K562 (cell line): ENCODE measurements around the gene CDIPT. TPM values are rescaled to one million over a fixed set of nuclear protein-coding genes. Genes with fewer than 3 reads are reported as not detected.
A peak's percentile ranks its signal among the peaks of the same experiment; 100 is the strongest.

ENCODE experiments used
- ARNT ChIP-seq, 2 experiments: fragments of 450-650 bp; IDR thresholded peaks; 2 replicates each; pipeline ENCODE4 v1.6.1; 2016; ENCODE audit warnings: mild to moderate bottlenecking in 1 of 2
- ASH1L ChIP-seq: fragments of 450-650 bp; IDR thresholded peaks from 2 replicates; pipeline ENCODE4 v1.6.1; 2018; ENCODE audit warnings: borderline replicate concordance, mild to moderate bottlenecking, low read depth; ENCODE audit not compliant: partially characterized antibody
- ATF7 ChIP-seq: fragments of 450-650 bp; IDR thresholded peaks from 2 replicates; pipeline ENCODE4 v1.7.1; 2014; ENCODE audit warnings: mild to moderate bottlenecking, moderate library complexity
- CBX2 ChIP-seq: fragments of 200-600 bp; sonication (generic); IDR thresholded peaks from one replicate; pipeline ENCODE4 v1.6.1; 2012; ENCODE audit warnings: mild to moderate bottlenecking, low read length, inconsistent platforms; ENCODE audit not compliant: insufficient read depth, poor library complexity, severe bottlenecking
- CEBPB ChIP-seq: fragments of 450-650 bp; IDR thresholded peaks from 2 replicates; pipeline ENCODE4 v1.6.1; 2016; ENCODE audit warnings: missing genetic modification characterization, missing compliant biosample characterization
- CXXC5 ChIP-seq: fragments of 250-450 bp; sonication (Bioruptor Pico); IDR thresholded peaks from 2 replicates; pipeline ENCODE4 v1.8.0; 2022; ENCODE audit warnings: inconsistent platforms, mild to moderate bottlenecking, moderate library complexity
- FOXA1 ChIP-seq: fragments of 450-650 bp; IDR thresholded peaks from 2 replicates; pipeline ENCODE4 v1.6.1; 2016; ENCODE audit warnings: mild to moderate bottlenecking, borderline replicate concordance
- HNRNPL ChIP-seq: fragments of 200-400 bp; formaldehyde crosslinking; IDR thresholded peaks from 2 replicates; pipeline ENCODE4 v1.6.1; 2017; ENCODE audit warnings: low read depth, mild to moderate bottlenecking, low read length
- NFATC3 ChIP-seq: fragments of 450-650 bp; IDR thresholded peaks from 2 replicates; pipeline ENCODE4 v1.6.1; 2017; ENCODE audit warnings: mild to moderate bottlenecking
- NR2C1 ChIP-seq, 2 experiments: fragments of 450-650 bp; IDR thresholded peaks; 2 replicates each; pipeline ENCODE4 v1.6.1; 2017; ENCODE audit warnings: mild to moderate bottlenecking in 2 of 2, antibody characterized with exemption in 1 of 2, inconsistent platforms in 1 of 2, missing compliant biosample characterization in 1 of 2, missing genetic modification characterization in 1 of 2
- PTRF ChIP-seq: fragments of 450-650 bp; IDR thresholded peaks from 2 replicates; pipeline ENCODE4 v1.6.1; 2016; ENCODE audit warnings: mild to moderate bottlenecking, missing genetic modification characterization, missing compliant biosample characterization
- SOX6 ChIP-seq: fragments of 450-650 bp; IDR thresholded peaks from 2 replicates; pipeline ENCODE4 v1.6.1; 2014; ENCODE audit warnings: mild to moderate bottlenecking
- TCF3 ChIP-seq: sonication (generic); formaldehyde crosslinking; IDR thresholded peaks from 2 replicates; pipeline ENCODE4 v1.4.0; 2020; ENCODE audit warnings: mild to moderate bottlenecking, missing genetic modification reagents
- ZNF134 ChIP-seq: fragments of 250-450 bp; sonication (Bioruptor Pico); conservative IDR thresholded peaks from 2 replicates; pipeline ENCODE4 v1.4.0; 2020
- ZNF174 ChIP-seq: fragments of 250-450 bp; sonication (Bioruptor Pico); IDR thresholded peaks from 2 replicates; pipeline ENCODE4 v1.4.0; 2020; ENCODE audit warnings: mild to moderate bottlenecking
- ZNF197 ChIP-seq: fragments of 200-800 bp; sonication (Bioruptor generic); IDR thresholded peaks from 2 replicates; pipeline ENCODE4 v1.6.1; 2016; ENCODE audit warnings: low read depth, missing genetic modification characterization, missing compliant biosample characterization
- ZNF766 ChIP-seq: fragments of 200-800 bp; sonication (Bioruptor generic); conservative IDR thresholded peaks from 2 replicates; pipeline ENCODE4 v1.6.1; 2016; ENCODE audit warnings: missing genetic modification characterization, missing compliant biosample characterization
- polyA plus RNA-seq, 8 experiments: library from polyadenylated mRNA; depleted of rRNA in 4 of 8; stranded (reverse) in 5 of 8; unstranded in 3 of 8; fragments of >200 nt; fragmentation: Nextera tagmentation in 2 of 8; fragmentation: Illumina TruSeq in 1 of 8; extraction: Ambion mirVana in 2 of 8; extraction: Trizol in 1 of 8; gene quantifications; 2 replicates each; pipeline versions ENCODE4 v1.2.1 to v1.2.3, GENCODE V29; 2011 to 2014; ENCODE audit warnings: inconsistent platforms in 1 of 8, missing spikeins in 1 of 8
- total RNA-seq, 7 experiments: library from RNA; depleted of rRNA in 6 of 7; stranded (reverse); fragments of >200 nt in 6 of 7; fragmentation: Illumina TruSeq in 2 of 7; extraction: Trizol in 2 of 7; gene quantifications; 2 replicates each; pipeline versions ENCODE4 v1.2.1 to v1.2.3, GENCODE V29; 2011 to 2021; ENCODE audit warnings: low replicate concordance in 1 of 7
- TF ChIP-seq, protein P1 (sequence below): fragments of 200-800 bp; sonication (Bioruptor generic); IDR thresholded peaks from 2 replicates; pipeline ENCODE4 v1.6.1; 2017; ENCODE audit warnings: missing genetic modification characterization, missing compliant biosample characterization
- TF ChIP-seq, protein P2 (sequence below): fragments of 250-450 bp; sonication (Bioruptor Pico); IDR thresholded peaks from 2 replicates; pipeline ENCODE4 v1.4.0; 2020; ENCODE audit warnings: mild to moderate bottlenecking
- TF ChIP-seq, protein P3 (sequence below): fragments of 250-450 bp; sonication (Bioruptor Pico); IDR thresholded peaks from 2 replicates; pipeline ENCODE4 v1.4.0; 2020

The CDIPT gene
- total and polyA plus RNA-seq, 9 of the 15 experiments (the other 6 are each of a cell fraction or from before 2014, with no cell fraction given), result 1.3 to 37.0 (median 23.0) TPM

DNA sequence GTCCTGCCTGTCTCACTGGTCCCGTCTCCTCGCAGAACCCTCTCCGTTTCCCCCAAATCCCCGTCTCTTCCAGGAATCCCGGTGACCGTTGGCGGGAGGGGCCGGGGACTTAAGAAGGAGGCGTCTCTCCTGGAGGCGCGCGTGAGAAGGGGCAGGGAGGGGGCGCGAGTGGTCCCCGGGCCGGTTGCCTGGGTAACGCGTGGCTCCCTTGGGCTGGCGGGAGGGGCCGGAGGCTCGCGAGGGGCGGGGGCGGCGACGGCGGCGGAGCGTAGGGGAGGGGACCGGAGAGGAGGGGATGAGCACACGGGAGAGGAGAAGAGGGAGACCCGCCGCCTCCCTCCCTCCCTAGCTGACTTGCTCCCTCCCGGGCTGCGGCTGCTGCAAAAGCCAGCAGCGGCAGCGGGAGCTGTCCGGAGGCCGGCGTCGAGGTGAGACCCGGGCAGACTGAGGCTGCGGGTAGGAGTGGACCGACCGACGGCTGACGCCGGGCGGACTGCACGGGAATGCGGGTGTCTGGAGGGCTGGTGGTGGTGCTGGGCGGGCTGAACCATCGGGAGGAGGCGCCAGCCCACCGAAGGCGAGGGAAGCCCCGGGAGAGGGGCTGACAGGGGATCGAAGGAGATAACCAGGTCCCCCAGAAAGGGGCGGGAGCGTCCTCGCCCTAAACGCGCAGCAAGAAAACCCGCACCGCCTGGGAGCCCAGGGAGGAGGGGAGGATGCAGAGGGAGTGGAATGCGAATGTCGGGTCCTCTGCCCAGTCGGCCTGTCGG, 50.9 kb downstream of the CDIPT start, which contains the start of gene PRRT2 (continued):
- TF ChIP-seq, protein P1, sequence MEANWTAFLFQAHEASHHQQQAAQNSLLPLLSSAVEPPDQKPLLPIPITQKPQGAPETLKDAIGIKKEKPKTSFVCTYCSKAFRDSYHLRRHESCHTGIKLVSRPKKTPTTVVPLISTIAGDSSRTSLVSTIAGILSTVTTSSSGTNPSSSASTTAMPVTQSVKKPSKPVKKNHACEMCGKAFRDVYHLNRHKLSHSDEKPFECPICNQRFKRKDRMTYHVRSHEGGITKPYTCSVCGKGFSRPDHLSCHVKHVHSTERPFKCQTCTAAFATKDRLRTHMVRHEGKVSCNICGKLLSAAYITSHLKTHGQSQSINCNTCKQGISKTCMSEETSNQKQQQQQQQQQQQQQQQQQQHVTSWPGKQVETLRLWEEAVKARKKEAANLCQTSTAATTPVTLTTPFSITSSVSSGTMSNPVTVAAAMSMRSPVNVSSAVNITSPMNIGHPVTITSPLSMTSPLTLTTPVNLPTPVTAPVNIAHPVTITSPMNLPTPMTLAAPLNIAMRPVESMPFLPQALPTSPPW (CRISPR knock-in tag), result peak; percentile 41; the same call in 1 of the 2 replicates
- TF ChIP-seq ARNT (IDR thresholded peaks at IDR 0.05) (no peak), PTRF (tag) (no peak), ZNF134 (CRISPR knock-in tag) (no peak), CEBPB (no peak), SOX6 (no peak), CBX2 (no peak), CXXC5 (peak; percentile 33), ZNF174 (CRISPR knock-in tag) (no peak), FOXA1 (no peak), NR2C1 (IDR thresholded peaks at IDR 0.05) (no peak), NR2C1 (tag; IDR thresholded peaks at IDR 0.05) (no peak), NFATC3 (no peak), ZNF766 (CRISPR knock-in tag) (no peak), ATF7 (no peak), TCF3 (CRISPR knock-in tag) (no peak), HNRNPL (no peak), ZNF197 (CRISPR knock-in tag) (no peak), ASH1L (no peak)
- TF ChIP-seq, protein P2, sequence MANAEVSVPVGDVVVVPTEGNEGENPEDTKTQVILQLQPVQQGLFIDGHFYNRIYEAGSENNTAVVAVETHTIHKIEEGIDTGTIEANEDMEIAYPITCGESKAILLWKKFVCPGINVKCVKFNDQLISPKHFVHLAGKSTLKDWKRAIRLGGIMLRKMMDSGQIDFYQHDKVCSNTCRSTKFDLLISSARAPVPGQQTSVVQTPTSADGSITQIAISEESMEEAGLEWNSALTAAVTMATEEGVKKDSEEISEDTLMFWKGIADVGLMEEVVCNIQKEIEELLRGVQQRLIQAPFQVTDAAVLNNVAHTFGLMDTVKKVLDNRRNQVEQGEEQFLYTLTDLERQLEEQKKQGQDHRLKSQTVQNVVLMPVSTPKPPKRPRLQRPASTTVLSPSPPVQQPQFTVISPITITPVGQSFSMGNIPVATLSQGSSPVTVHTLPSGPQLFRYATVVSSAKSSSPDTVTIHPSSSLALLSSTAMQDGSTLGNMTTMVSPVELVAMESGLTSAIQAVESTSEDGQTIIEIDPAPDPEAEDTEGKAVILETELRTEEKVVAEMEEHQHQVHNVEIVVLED (CRISPR knock-in tag), result no peak
- TF ChIP-seq, protein P3, sequence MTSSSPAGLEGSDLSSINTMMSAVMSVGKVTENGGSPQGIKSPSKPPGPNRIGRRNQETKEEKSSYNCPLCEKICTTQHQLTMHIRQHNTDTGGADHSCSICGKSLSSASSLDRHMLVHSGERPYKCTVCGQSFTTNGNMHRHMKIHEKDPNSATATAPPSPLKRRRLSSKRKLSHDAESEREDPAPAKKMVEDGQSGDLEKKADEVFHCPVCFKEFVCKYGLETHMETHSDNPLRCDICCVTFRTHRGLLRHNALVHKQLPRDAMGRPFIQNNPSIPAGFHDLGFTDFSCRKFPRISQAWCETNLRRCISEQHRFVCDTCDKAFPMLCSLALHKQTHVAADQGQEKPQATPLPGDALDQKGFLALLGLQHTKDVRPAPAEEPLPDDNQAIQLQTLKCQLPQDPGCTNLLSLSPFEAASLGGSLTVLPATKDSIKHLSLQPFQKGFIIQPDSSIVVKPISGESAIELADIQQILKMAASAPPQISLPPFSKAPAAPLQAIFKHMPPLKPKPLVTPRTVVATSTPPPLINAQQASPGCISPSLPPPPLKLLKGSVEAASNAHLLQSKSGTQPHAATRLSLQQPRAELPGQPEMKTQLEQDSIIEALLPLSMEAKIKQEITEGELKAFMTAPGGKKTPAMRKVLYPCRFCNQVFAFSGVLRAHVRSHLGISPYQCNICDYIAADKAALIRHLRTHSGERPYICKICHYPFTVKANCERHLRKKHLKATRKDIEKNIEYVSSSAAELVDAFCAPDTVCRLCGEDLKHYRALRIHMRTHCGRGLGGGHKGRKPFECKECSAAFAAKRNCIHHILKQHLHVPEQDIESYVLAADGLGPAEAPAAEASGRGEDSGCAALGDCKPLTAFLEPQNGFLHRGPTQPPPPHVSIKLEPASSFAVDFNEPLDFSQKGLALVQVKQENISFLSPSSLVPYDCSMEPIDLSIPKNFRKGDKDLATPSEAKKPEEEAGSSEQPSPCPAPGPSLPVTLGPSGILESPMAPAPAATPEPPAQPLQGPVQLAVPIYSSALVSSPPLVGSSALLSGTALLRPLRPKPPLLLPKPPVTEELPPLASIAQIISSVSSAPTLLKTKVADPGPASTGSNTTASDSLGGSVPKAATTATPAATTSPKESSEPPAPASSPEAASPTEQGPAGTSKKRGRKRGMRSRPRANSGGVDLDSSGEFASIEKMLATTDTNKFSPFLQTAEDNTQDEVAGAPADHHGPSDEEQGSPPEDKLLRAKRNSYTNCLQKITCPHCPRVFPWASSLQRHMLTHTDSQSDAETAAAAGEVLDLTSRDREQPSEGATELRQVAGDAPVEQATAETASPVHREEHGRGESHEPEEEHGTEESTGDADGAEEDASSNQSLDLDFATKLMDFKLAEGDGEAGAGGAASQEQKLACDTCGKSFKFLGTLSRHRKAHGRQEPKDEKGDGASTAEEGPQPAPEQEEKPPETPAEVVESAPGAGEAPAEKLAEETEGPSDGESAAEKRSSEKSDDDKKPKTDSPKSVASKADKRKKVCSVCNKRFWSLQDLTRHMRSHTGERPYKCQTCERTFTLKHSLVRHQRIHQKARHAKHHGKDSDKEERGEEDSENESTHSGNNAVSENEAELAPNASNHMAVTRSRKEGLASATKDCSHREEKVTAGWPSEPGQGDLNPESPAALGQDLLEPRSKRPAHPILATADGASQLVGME (CRISPR knock-in tag), result peak; percentile 49; the same call in 1 of the 2 replicates
